Measurements from ENCODE around the gene MAPK12. TPM values are rescaled to one million over a fixed set of nuclear protein-coding genes. Genes with fewer than 3 reads are reported as not detected.
A peak's percentile ranks its signal among the peaks of the same experiment; 100 is the strongest.

MAPK12 gene
- total RNA-seq, 1 donor from 2014 or later, result 46.6 TPM

GRCh38 chr22:50220603-50221409, 40.7 kb downstream of the MAPK12 start:
- Mint-ChIP-seq H3K4me3 (ENCODE audit: unreplicated experiment) (no peak overlapping the region), H3K4me1 (ENCODE audit: low read depth) (peaks cover 4% of the 10 kb centered on the region), H3K27ac (ENCODE audit: unreplicated experiment) (no peak overlapping the region), H3K27me3 (ENCODE audit: low read depth) (no peaks in the 10 kb centered on the region), H3K36me3 (ENCODE audit: low read depth) (peaks cover 17% of the 10 kb centered on the region), H3K9me3 (ENCODE audit: low read depth) (no peaks in the 10 kb centered on the region)
- TF ChIP-seq, protein P1, sequence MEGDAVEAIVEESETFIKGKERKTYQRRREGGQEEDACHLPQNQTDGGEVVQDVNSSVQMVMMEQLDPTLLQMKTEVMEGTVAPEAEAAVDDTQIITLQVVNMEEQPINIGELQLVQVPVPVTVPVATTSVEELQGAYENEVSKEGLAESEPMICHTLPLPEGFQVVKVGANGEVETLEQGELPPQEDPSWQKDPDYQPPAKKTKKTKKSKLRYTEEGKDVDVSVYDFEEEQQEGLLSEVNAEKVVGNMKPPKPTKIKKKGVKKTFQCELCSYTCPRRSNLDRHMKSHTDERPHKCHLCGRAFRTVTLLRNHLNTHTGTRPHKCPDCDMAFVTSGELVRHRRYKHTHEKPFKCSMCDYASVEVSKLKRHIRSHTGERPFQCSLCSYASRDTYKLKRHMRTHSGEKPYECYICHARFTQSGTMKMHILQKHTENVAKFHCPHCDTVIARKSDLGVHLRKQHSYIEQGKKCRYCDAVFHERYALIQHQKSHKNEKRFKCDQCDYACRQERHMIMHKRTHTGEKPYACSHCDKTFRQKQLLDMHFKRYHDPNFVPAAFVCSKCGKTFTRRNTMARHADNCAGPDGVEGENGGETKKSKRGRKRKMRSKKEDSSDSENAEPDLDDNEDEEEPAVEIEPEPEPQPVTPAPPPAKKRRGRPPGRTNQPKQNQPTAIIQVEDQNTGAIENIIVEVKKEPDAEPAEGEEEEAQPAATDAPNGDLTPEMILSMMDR (IDR thresholded peaks at IDR 0.05), result no peak
- DNase-seq (ENCODE audit: low spot score), result peak; percentile 92

DNA sequence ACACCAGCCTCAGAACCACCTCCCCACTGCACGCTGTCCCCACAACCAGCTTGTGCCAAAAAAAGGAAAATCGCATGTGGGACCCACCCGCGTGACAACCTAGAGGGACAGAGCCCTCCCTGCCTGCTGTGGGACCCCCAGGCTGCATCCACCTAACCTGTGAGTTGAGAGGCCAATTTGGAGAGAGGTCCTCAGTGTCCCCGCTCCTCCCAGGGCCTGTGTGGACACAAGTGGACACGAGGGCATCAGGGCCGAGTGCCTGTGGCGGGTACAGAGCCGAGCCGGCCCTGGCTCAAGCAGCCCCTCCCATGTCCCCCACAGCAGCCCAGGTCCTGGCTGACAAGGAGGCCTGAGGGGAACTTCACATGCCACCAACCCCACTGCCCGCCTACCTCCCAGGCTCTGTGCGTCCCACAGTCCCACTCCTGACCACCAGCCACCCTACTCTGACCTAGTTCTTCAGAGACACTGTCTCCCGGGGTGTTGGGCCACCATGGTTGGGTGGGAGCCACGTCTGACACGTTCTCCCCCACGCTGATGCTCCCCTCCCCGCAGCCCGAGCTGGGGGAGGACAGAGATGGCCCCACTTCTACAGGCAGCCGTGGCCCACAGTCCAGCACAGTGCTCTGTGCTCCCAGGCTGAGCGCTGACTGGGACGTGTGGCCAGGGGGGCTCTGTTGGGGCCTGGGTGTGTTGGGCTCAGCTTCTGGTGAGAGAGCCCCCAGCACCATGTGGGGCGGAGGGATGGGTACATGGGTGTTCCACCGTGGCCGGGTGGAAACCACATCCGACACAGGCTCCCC, 41.5 kb downstream of the MAPK12 start:
- TF ChIP-seq, protein P1 (IDR thresholded peaks at IDR 0.05), result no peak
- peak; percentile 89 for DNase-seq (ENCODE audit: low spot score)
- Mint-ChIP-seq H3K27me3 (ENCODE audit: low read depth) (no peaks in the 10 kb centered on the region), H3K4me1 (ENCODE audit: low read depth) (peaks cover 4% of the 10 kb centered on the region), H3K4me3 (ENCODE audit: unreplicated experiment) (no peak overlapping the region), H3K36me3 (ENCODE audit: low read depth) (peaks cover 15% of the 10 kb centered on the region), H3K9me3 (ENCODE audit: low read depth) (no peaks in the 10 kb centered on the region), H3K27ac (ENCODE audit: unreplicated experiment) (no peak overlapping the region)

GRCh38 chr22:50218996-50219727, 42.3 kb downstream of the MAPK12 start:
- Mint-ChIP-seq H3K4me3 (ENCODE audit: unreplicated experiment) (no peak overlapping the region), H3K36me3 (ENCODE audit: low read depth) (peaks cover 18% of the 10 kb centered on the region), H3K27ac (ENCODE audit: unreplicated experiment) (peak overlapping the region; percentile 17), H3K4me1 (ENCODE audit: low read depth) (peaks cover 7% of the 10 kb centered on the region), H3K27me3 (ENCODE audit: low read depth) (no peaks in the 10 kb centered on the region), H3K9me3 (ENCODE audit: low read depth) (no peaks in the 10 kb centered on the region)
- peak; percentile 95 for DNase-seq (ENCODE audit: low spot score)
- TF ChIP-seq, protein P1 (IDR thresholded peaks at IDR 0.05), result no peak

DNA sequence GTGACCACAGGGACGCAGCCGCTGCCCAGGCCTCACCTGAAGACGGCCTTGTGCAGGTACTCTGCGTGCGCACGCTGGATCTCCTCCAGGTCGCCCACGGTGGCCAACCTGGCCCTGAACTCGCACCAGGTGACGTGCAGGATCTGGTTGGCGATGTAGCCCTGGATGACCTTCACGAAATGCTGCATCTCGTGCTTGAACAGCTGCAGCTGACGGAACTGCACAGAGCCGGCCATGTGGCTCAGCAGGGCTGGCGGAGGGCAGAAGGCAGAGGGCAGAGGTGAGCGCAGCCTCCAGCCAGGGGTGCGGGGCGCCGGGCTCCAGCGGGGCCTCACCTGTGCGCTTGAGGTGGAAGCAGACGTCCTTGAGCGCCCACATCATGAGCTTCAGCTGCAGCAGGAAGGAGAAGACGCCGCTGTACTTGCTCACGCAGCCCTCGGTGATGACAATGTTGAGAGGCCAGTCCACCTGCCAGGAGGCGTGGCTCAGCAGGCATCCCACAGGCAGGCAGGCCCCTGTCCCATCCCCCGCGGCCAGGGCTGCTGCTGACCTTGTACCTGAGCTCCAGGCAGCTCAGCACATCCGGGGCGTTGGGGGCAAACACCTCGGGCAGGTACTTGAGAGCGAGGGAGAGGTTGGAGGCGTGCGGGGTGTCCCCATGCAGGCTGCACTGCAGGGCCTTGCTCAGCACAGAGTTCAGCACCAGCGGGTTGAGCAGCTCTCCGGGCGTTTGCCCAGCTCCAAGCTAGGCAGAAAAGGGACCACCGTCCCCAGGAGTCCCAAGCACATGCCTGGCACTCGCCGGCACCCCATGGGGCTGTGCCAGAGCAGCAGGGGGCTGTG, 43.1 kb downstream of the MAPK12 start:
- Mint-ChIP-seq H3K9me3 (ENCODE audit: low read depth) (no peaks in the 10 kb centered on the region), H3K4me3 (ENCODE audit: unreplicated experiment) (no peak overlapping the region), H3K27me3 (ENCODE audit: low read depth) (no peaks in the 10 kb centered on the region), H3K4me1 (ENCODE audit: low read depth) (peaks cover 7% of the 10 kb centered on the region), H3K27ac (ENCODE audit: unreplicated experiment) (no peak overlapping the region), H3K36me3 (ENCODE audit: low read depth) (peaks cover 20% of the 10 kb centered on the region)
- DNase-seq (ENCODE audit: low spot score), result no peak
- TF ChIP-seq, protein P1 (IDR thresholded peaks at IDR 0.05), result no peak

Data from chondrocyte (in vitro differentiated cells).